HG03108 (cell line): ENCODE results near the gene ZNF177.

Experiments
- ATAC-seq: cut with Tn5 transposase; IDR thresholded peaks from one replicate; pipeline ENCODE4 v1.9.1; 2021; ENCODE audit warnings: moderate library complexity; ENCODE audit not compliant: unreplicated experiment

ZNF177 gene

DNA sequence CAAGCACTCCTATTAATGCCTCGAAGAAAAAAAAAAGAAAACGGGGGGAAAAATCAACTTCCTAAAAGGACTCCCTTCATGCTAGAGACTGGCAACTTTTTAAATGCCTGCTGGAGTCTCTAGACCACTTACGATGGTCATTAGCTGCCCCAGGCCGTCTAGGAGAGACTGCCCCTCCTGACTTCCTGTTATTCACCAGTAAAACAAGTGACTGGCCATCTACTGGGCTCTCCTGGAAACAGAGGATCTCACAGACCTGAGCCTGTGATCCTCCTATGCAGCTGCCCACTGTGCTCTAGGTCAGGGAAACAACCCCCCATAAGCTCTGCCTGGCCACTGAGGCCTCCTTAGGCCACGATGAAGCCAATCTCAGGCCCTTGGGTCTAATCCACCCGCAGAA lies 65.1 kb downstream of the ZNF177 start:
- no peak for ATAC-seq

GRCh38 chr19:9430444-9430843 lies 67.6 kb downstream of the ZNF177 start:
- ATAC-seq, result no peak

GRCh38 chr19:9431475-9431874 lies 68.7 kb downstream of the ZNF177 start:
- ATAC-seq, result no peak
